SK-N-SH (cell line): Measurements from ENCODE around the gene DENND5B. TPM values are rescaled to one million over a fixed set of nuclear protein-coding genes. Genes with fewer than 3 reads are reported as not detected.

Source experiments
- CTCF ChIA-PET: fragments of 300-600, 350-600 bp; formaldehyde crosslinking; extraction: SDS; loops from one replicate; lab custom pipeline; 2021; lab: Yijun Ruan, JAX
- POLR2A ChIA-PET: fragments of 350-600 bp; sonication (Branson Sonifier 250); formaldehyde crosslinking; extraction: SDS; loops from one replicate; lab custom pipeline; 2020; ENCODE audit warnings: antibody characterized with exemption, inconsistent platforms; lab: Yijun Ruan, JAX
- DNase-seq: peaks from one replicate; pipeline ENCODE4 v3.0.0; 2012
- H2AFZ ChIP-seq: fragments of 200-600 bp; sonication (generic); 2 replicates; pipeline ENCODE4 v1.8.1; 2016; ENCODE audit warnings: antibody characterized with exemption, mild to moderate bottlenecking, low read depth
- H3F3A ChIP-seq: fragments of 200-600 bp; sonication (generic); replicated peaks from 2 replicates; pipeline ENCODE3; 2016; ENCODE audit warnings: antibody characterized with exemption, mild to moderate bottlenecking; ENCODE audit not compliant: insufficient read depth
- H3K27ac ChIP-seq, 2 experiments: fragments of 200-500 bp in 1 of 2; fragments of 200-600 bp in 1 of 2; sonication (Bioruptor generic) in 1 of 2; sonication (generic), shearing (Covaris generic) in 1 of 2; 2 replicates each; pipeline versions ENCODE4 v1.5.1 to v1.6.1; 2014 to 2016; ENCODE audit warnings: low read depth in 2 of 2, inconsistent platforms in 1 of 2, low read length in 1 of 2, mild to moderate bottlenecking in 1 of 2, mixed read lengths in 1 of 2
- H3K27me3 ChIP-seq: fragments of 200-600 bp; sonication (generic), shearing (Covaris generic); 2 replicates; pipeline ENCODE4 v1.6.1; 2016; ENCODE audit warnings: mixed run types; ENCODE audit not compliant: insufficient read depth
- H3K36me3 ChIP-seq, 2 experiments: fragments of 200-500 bp in 1 of 2; fragments of 200-600 bp in 1 of 2; sonication (Bioruptor generic) in 1 of 2; sonication (generic) in 1 of 2; replicated peaks in 1 of 2; 2 replicates each; pipeline versions ENCODE3 to v1.5.1; 2014 to 2016; ENCODE audit warnings: low read length in 1 of 2, mild to moderate bottlenecking in 1 of 2; ENCODE audit not compliant: insufficient read depth in 2 of 2, control insufficient read depth in 1 of 2
- H3K4me1 ChIP-seq, 2 experiments: fragments of 200-500 bp in 1 of 2; fragments of 200-600 bp in 1 of 2; sonication (Bioruptor generic) in 1 of 2; sonication (generic), shearing (Covaris generic) in 1 of 2; 2 replicates each; pipeline versions ENCODE4 v1.5.1 to v1.6.1; 2014 to 2016; ENCODE audit warnings: low read depth in 1 of 2, low read length in 1 of 2, mixed run types in 1 of 2; ENCODE audit not compliant: insufficient read depth in 2 of 2, control insufficient read depth in 1 of 2
- H3K4me2 ChIP-seq: fragments of 200-600 bp; sonication (generic), shearing (Covaris generic); 2 replicates; pipeline ENCODE4 v1.6.1; 2017; ENCODE audit warnings: mixed run types
- H3K4me3 ChIP-seq, 2 experiments: fragments of 200-500 bp in 1 of 2; fragments of 200-600 bp in 1 of 2; sonication (Bioruptor generic) in 1 of 2; sonication (generic), shearing (Covaris generic) in 1 of 2; 2 replicates each; pipeline versions ENCODE4 v1.5.1 to v1.8.1; 2014 to 2016; ENCODE audit warnings: low read depth in 2 of 2, inconsistent platforms in 1 of 2, low read length in 1 of 2, mild to moderate bottlenecking in 1 of 2, mixed read lengths in 1 of 2, moderate library complexity in 1 of 2
- H3K79me2 ChIP-seq: fragments of 200-600 bp; sonication (generic); 2 replicates; pipeline ENCODE4 v1.8.1; 2017; ENCODE audit warnings: mild to moderate bottlenecking; ENCODE audit not compliant: insufficient read depth
- H3K9ac ChIP-seq: fragments of 200-600 bp; sonication (generic); 2 replicates; pipeline ENCODE4 v1.6.1; 2017; ENCODE audit warnings: mixed run types
- H3K9me2 ChIP-seq: fragments of 200-600 bp; sonication (generic); 2 replicates; pipeline ENCODE4 v1.6.1; 2017; ENCODE audit warnings: mixed run types
- H3K9me3 ChIP-seq: fragments of 200-600 bp; sonication (generic); 2 replicates; pipeline ENCODE4 v1.6.1; 2017; ENCODE audit warnings: mixed run types, mild to moderate bottlenecking, moderate library complexity
- H4K20me1 ChIP-seq: fragments of 200-600 bp; sonication (generic); 2 replicates; pipeline ENCODE4 v1.6.1; 2017; ENCODE audit warnings: mild to moderate bottlenecking, mixed run types; ENCODE audit not compliant: insufficient read depth
- FOXJ3 ChIP-seq: sonication (generic); formaldehyde crosslinking; IDR thresholded peaks from 2 replicates; pipeline ENCODE4 v1.5.1; 2020; ENCODE audit warnings: mild to moderate bottlenecking, missing genetic modification reagents
- GATA2 ChIP-seq: sonication (generic); formaldehyde crosslinking; IDR thresholded peaks from 2 replicates; pipeline ENCODE4 v1.5.0; 2020; ENCODE audit warnings: mild to moderate bottlenecking, missing genetic modification reagents
- JUND ChIP-seq: IDR thresholded peaks from 2 replicates; pipeline ENCODE4 v1.4.0; 2012
- MAX ChIP-seq: IDR thresholded peaks from 2 replicates; pipeline ENCODE4 v1.4.0; 2012; ENCODE audit warnings: low read depth
- MXI1 ChIP-seq: IDR thresholded peaks from 2 replicates; pipeline ENCODE4 v1.6.1; 2012; ENCODE audit warnings: mild to moderate bottlenecking, low read depth, low read length, improper control_type of control experiment
- RCOR1 ChIP-seq: fragments of 150-350 bp; IDR thresholded peaks from 2 replicates; pipeline ENCODE4 v1.6.1; 2017; ENCODE audit warnings: antibody characterized with exemption, low read length
- REST ChIP-seq: IDR thresholded peaks from 2 replicates; pipeline ENCODE4 v1.6.1; 2012; ENCODE audit warnings: mild to moderate bottlenecking, low read depth, low read length, moderate library complexity
- RXRA ChIP-seq: IDR thresholded peaks from 2 replicates; pipeline ENCODE4 v1.4.0; 2012; ENCODE audit warnings: low read depth, mild to moderate bottlenecking, borderline replicate concordance
- SIN3A ChIP-seq: IDR thresholded peaks from 2 replicates; pipeline ENCODE4 v1.6.1; 2012; ENCODE audit warnings: low read depth, mild to moderate bottlenecking, low read length, moderate library complexity, borderline replicate concordance
- SMC3 ChIP-seq: IDR thresholded peaks from 2 replicates; pipeline ENCODE4 v1.6.1; 2012; ENCODE audit warnings: low read depth, low read length, improper control_type of control experiment
- TAF1 ChIP-seq: IDR thresholded peaks from 2 replicates; pipeline ENCODE4 v1.6.1; 2012; ENCODE audit warnings: low read depth, mild to moderate bottlenecking, low read length, moderate library complexity, borderline replicate concordance
- TEAD4 ChIP-seq: IDR thresholded peaks from 2 replicates; pipeline ENCODE4 v1.4.0; 2012; ENCODE audit warnings: mild to moderate bottlenecking, borderline replicate concordance; ENCODE audit not compliant: insufficient read depth
- USF1 ChIP-seq: IDR thresholded peaks from 2 replicates; pipeline ENCODE4 v1.4.0; 2012; ENCODE audit warnings: low read depth, borderline replicate concordance
- ZBTB33 ChIP-seq: IDR thresholded peaks from 2 replicates; pipeline ENCODE4 v1.4.0; 2012; ENCODE audit warnings: low read depth, borderline replicate concordance
- WGBS: methylation state at CpG from one replicate; pipeline ENCODE4 v1.1.6; 2017; ENCODE audit warnings: low lambda C conversion rate; 5-methylcytosine and 5-hydroxymethylcytosine counted together
- polyA plus RNA-seq, 3 experiments: library from polyadenylated mRNA; depleted of rRNA; stranded (reverse); fragments of >200 nt; gene quantifications; 2 replicates each; pipeline ENCODE4 v1.2.3, GENCODE V29; 2012

The DENND5B gene
- polyA plus RNA-seq, 1 of the 3 experiments (the other 2 are of a cell fraction) = 5.3 TPM

- Histone ChIP-seq H3K27ac (no peak overlapping the region), H3K4me1 (no peaks in the 10 kb centered on the region; a peak in 1 of 4 replicates), H3F3A (no peaks in the 10 kb centered on the region), H2AFZ (no peak overlapping the region), H3K9me3 (no peaks in the 10 kb centered on the region), H3K4me3 (no peak overlapping the region), H3K9ac (no peak overlapping the region), H3K9me2 (no peaks in the 10 kb centered on the region), H3K36me3 (peaks cover 0 to 6% of the 10 kb centered on the region in 2 experiments), H4K20me1 (no peaks in the 10 kb centered on the region), H3K27me3 (no peaks in the 10 kb centered on the region), H3K4me2 (no peak overlapping the region), H3K79me2 (no peaks in the 10 kb centered on the region)
- TF ChIP-seq RCOR1 = no peak
- no peak for TF ChIP-seq ZBTB33
- TF ChIP-seq USF1 = no peak
- TF ChIP-seq TEAD4 = no peak
- TF ChIP-seq RXRA = no peak
- TF ChIP-seq SIN3A = no peak
- TF ChIP-seq SMC3 = no peak
- no peak for TF ChIP-seq JUND
- no peak for TF ChIP-seq MXI1
- no peak for TF ChIP-seq REST
- no peak for TF ChIP-seq MAX
- no peak for TF ChIP-seq FOXJ3 (CRISPR knock-in tag)
- TF ChIP-seq TAF1 = no peak
- no peak for TF ChIP-seq GATA2 (CRISPR knock-in tag)
- WGBS = 87% methylated on average over 4 of the region's 4 CpGs
- CTCF ChIA-PET = no interaction called here
- no peak for DNase-seq
- POLR2A ChIA-PET = no interaction called here
Observed at GRCh38 chr12:31600750-31601149, 9.8 kb upstream of the DENND5B start.
